Astrocyte of the hippocampus (primary cell): Measurements from ENCODE around the gene SERINC4.
A peak's percentile ranks its signal among the peaks of the same experiment; 100 is the strongest.
"Not testable (repeated sequence)": the region's sequence is repeated elsewhere in the genome, so short reads cannot be mapped to it uniquely, and the experiment has no call there.

Experiments used
- DNase-seq: peaks from one replicate; pipeline ENCODE4 v3.0.0; 2011; ENCODE audit warnings: low read depth, low spot score

Gene SERINC4

GRCh38 chr15:43751885-43752284 is 48.1 kb downstream of the SERINC4 start:
- DNase-seq: no peak

- DNase-seq: no peak
Observed at GRCh38 chr15:43749690-43750345, 50.2 kb downstream of the SERINC4 start.

- no peak for DNase-seq
Observed at GRCh38 chr15:43748376-43748775, 51.6 kb downstream of the SERINC4 start.

- DNase-seq: not testable (repeated sequence)
Observed at GRCh38 chr15:43746903-43747309, 53.1 kb downstream of the SERINC4 start.

GRCh38 chr15:43746245-43746902 is 53.6 kb downstream of the SERINC4 start, which contains the start of gene PDIA3:
PDIA3 (plus strand) TSS chr15:43746438; CDS start chr15:43746540, 102 bp downstream.
- peak; percentile 97 for DNase-seq
